ENCODE measurements around the gene POLR1G.
"Not testable (repeated sequence)": the region's sequence is repeated elsewhere in the genome, so short reads cannot be mapped to it uniquely, and the experiment has no call there.

The POLR1G gene

GRCh38 chr19:45424191-45425058 is 18.0 kb downstream of the POLR1G start:
- ChIA-PET CTCF (interaction anchor here (0.7 to 2.2 kb wide), 4 partner anchors 15 to 61 kb away, joined by 3 to 14 read pairs (median 11); no protein-coding TSS in a partner anchor), POLR2A (no interaction called here)
- DNase-seq (ENCODE audit: extremely low spot score), result no peak
- TF ChIP-seq, protein P1, sequence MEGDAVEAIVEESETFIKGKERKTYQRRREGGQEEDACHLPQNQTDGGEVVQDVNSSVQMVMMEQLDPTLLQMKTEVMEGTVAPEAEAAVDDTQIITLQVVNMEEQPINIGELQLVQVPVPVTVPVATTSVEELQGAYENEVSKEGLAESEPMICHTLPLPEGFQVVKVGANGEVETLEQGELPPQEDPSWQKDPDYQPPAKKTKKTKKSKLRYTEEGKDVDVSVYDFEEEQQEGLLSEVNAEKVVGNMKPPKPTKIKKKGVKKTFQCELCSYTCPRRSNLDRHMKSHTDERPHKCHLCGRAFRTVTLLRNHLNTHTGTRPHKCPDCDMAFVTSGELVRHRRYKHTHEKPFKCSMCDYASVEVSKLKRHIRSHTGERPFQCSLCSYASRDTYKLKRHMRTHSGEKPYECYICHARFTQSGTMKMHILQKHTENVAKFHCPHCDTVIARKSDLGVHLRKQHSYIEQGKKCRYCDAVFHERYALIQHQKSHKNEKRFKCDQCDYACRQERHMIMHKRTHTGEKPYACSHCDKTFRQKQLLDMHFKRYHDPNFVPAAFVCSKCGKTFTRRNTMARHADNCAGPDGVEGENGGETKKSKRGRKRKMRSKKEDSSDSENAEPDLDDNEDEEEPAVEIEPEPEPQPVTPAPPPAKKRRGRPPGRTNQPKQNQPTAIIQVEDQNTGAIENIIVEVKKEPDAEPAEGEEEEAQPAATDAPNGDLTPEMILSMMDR (IDR thresholded peaks at IDR 0.05; ENCODE audit: control extremely low read depth, extremely low read depth, low read depth, missing control alignments), result no peak

GRCh38 chr19:45428384-45429231 is 22.2 kb downstream of the POLR1G start:
- ChIA-PET POLR2A (no interaction called here), CTCF (interaction anchor here (0.7 to 7.1 kb wide), 18 partner anchors 9 to 265 kb away, joined by 3 to 86 read pairs (median 4); no protein-coding TSS in a partner anchor)
- TF ChIP-seq, protein P1 (IDR thresholded peaks at IDR 0.05; ENCODE audit: control extremely low read depth, extremely low read depth, low read depth, missing control alignments), result peak; percentile 41
- DNase-seq (ENCODE audit: extremely low spot score), result no peak

- POLR2A ChIA-PET; DNase-seq (ENCODE audit: extremely low spot score): not testable (repeated sequence)
- CTCF ChIA-PET, result interaction anchor here (1.0 to 7.1 kb wide), 5 partner anchors 10 to 214 kb away, joined by 3 to 86 read pairs (median 32); no protein-coding TSS in a partner anchor
Measured at GRCh38 chr19:45429896-45430295, 23.5 kb downstream of the POLR1G start.

DNA sequence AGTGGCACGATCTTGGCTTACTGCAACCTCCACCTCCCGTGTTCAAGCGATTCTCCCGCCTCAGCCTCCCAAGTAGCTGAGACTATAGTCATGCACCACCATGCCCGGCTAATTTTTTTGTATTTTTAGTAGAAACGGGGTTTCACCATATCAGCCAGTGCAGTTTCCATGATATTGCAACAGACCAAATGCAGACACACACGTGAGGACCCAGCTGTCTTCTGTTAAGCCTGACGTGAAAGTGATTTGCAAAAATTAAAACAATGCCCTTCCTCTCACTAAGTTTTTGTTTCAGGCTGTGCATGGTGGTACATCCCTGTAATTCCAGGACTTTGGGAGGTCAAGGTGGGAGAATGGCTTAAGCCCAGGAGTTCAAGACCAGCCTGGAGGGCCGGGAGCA is 24.6 kb downstream of the POLR1G start:
- not testable (repeated sequence) for DNase-seq (ENCODE audit: extremely low spot score)
- ChIA-PET POLR2A (interaction anchor here (0.6 to 0.7 kb wide), 2 partner anchors 120 to 165 kb away, joined by 4 read pairs; no protein-coding TSS in a partner anchor), CTCF (interaction anchor here (0.8 to 7.1 kb wide), 5 partner anchors 9 to 56 kb away, joined by 3 to 86 read pairs (median 32); no protein-coding TSS in a partner anchor)

- not testable (repeated sequence) for DNase-seq (ENCODE audit: extremely low spot score)
- ChIA-PET CTCF (interaction anchor here (2.1 to 7.1 kb wide), 4 partner anchors 8 to 55 kb away, joined by 4 to 86 read pairs (median 42); no protein-coding TSS in a partner anchor), POLR2A (interaction anchor here (1.3 kb wide), 1 partner anchor 35 kb away, joined by 3 read pairs; the partner anchor contains the start of gene FOSB)
Measured at GRCh38 chr19:45432543-45432942, 26.1 kb downstream of the POLR1G start.

DNA sequence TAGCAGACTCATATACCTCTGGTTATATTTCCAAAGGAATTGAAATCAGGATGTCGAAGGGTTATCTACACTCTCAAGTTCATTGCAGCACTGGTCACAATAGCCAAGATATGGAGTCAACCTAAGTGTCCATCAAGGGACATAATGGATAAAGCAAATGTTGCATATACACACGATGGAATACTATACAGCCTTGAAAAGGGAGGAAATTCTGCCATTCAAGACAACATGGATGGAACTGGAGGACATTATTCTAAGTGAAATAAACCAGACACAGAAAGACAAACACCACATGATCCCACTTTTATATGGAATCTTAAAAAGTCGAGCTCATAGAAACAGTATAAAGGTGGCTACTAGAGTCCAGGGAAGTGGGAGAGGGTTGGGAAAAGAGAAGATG is 30.9 kb downstream of the POLR1G start:
- CTCF ChIA-PET, result interaction anchor here (1.0 to 7.0 kb wide), 6 partner anchors 9 to 99 kb away, joined by 3 to 339 read pairs (median 4); no protein-coding TSS in a partner anchor
- POLR2A ChIA-PET, result no interaction called here
- TF ChIP-seq, protein P1 (IDR thresholded peaks at IDR 0.05; ENCODE audit: control extremely low read depth, extremely low read depth, low read depth, missing control alignments), result no peak
- DNase-seq (ENCODE audit: extremely low spot score), result no peak

DNA sequence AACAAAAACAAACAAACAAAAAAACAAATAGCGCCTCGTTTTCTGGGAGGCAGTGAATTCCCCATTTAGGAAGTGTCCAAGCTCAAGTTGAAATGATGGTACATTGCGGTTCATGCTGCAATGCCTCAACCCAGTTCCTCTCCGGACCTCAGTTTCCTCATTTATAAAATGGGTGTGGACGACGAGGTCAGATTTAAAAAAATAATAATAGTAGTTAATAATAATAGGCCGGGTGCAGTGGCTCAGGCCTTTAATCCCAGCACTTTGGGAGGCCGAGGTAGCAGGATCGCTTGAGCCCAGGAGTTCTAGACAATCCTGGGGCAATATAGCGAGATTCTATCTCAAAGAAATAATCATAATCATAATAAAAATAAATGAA is 32.7 kb downstream of the POLR1G start:
- CTCF ChIA-PET, result interaction anchor here (0.7 to 7.0 kb wide), 47 partner anchors 8 to 482 kb away, joined by 3 to 339 read pairs (median 5); partner anchors contain the start of genes ERCC1, FOSB, PPP1R13L and SNRPD2
- POLR2A ChIA-PET, result interaction anchor here (0.7 to 2.5 kb wide), 7 partner anchors 16 to 46 kb away, joined by 3 to 20 read pairs (median 7); partner anchors contain the start of gene FOSB
- no peak for DNase-seq (ENCODE audit: extremely low spot score)
- TF ChIP-seq, protein P1 (IDR thresholded peaks at IDR 0.05; ENCODE audit: control extremely low read depth, extremely low read depth, low read depth, missing control alignments), result no peak

All from GM10248 (cell line).